Measurements from ENCODE around the gene BORCS5. TPM values are rescaled to one million over a fixed set of nuclear protein-coding genes. Genes with fewer than 3 reads are reported as not detected.

Gene BORCS5
- polyA plus RNA-seq, 2 of the 4 experiments (the other 2 are of a cell fraction) = 5.1 to 10.2 TPM

GRCh38 chr12:12473223-12473622, 116.3 kb downstream of the BORCS5 start:
- Histone ChIP-seq H3K4me3 (no peak overlapping the region), H3K9me3 (no peaks in the 10 kb centered on the region), H3K4me1 (no peaks in the 10 kb centered on the region), H3K4me2 (no peak overlapping the region), H3K27ac (no peak overlapping the region)
- 93% methylated on average over 4 of the region's 4 CpGs for WGBS (ENCODE audit: missing lambda C conversion rate)
- POLR2A ChIA-PET = no interaction called here
- FAIRE-seq (no peak), DNase-seq (ENCODE audit: low read depth in 1 of 2, low spot score in 1 of 2) (no peak), ATAC-seq (no peak; a peak in 1 of 6 replicates)
- CTCF ChIA-PET = interaction anchor here (1.2 to 1.7 kb wide), 2 partner anchors 32 to 184 kb away, joined by 4 to 6 read pairs; no protein-coding TSS in a partner anchor
- TF ChIP-seq SREBF2 (IDR thresholded peaks at IDR 0.05) (no peak), FOXS1 (CRISPR knock-in tag; IDR thresholded peaks at IDR 0.05) (no peak), TP53 (CRISPR knock-in tag; IDR thresholded peaks at IDR 0.05) (no peak), EP300 (IDR thresholded peaks at IDR 0.05) (no peak), PBX3 (IDR thresholded peaks at IDR 0.05) (no peak), MAX (IDR thresholded peaks at IDR 0.05) (no peak), RCOR1 (IDR thresholded peaks at IDR 0.05; ENCODE audit: low read depth, low read length) (no peak), ZFP36 (IDR thresholded peaks at IDR 0.05; ENCODE audit: borderline replicate concordance, partially characterized antibody) (no peak), CEBPB (IDR thresholded peaks at IDR 0.05) (no peak), CTCF (IDR thresholded peaks at IDR 0.05) (no peak), E2F6 (IDR thresholded peaks at IDR 0.05; ENCODE audit: borderline replicate concordance, low read depth) (no peak), FOSB (CRISPR knock-in tag; IDR thresholded peaks at IDR 0.05) (no peak)

- WGBS (ENCODE audit: missing lambda C conversion rate) = 90% methylated on average over 8 of the region's 8 CpGs
- no peak for ATAC-seq
- H3K27ac ChIP-seq = peak overlapping the region in 1 of 2 experiments; percentile 24; a peak in 1 of 6 replicates
- H3K9me3 ChIP-seq = no peaks in the 10 kb centered on the region
- FAIRE-seq = no peak
- no peak for DNase-seq (ENCODE audit: low read depth in 1 of 2, low spot score in 1 of 2)
- H3K4me2 ChIP-seq = no peak overlapping the region
- no peak for TF ChIP-seq CBX2 (IDR thresholded peaks at IDR 0.05; ENCODE audit: borderline replicate concordance, low read depth)
- no peak for TF ChIP-seq MAFK (IDR thresholded peaks at IDR 0.05; ENCODE audit: partially characterized antibody)
- no peak for TF ChIP-seq PHF8 (IDR thresholded peaks at IDR 0.05; ENCODE audit: borderline replicate concordance, low read depth)
- no peak for TF ChIP-seq JUN (IDR thresholded peaks at IDR 0.05)
- no peak for TF ChIP-seq ZFP36 (IDR thresholded peaks at IDR 0.05; ENCODE audit: borderline replicate concordance, partially characterized antibody)
- no peak for TF ChIP-seq ZSCAN20 (CRISPR knock-in tag; IDR thresholded peaks at IDR 0.05)
- TF ChIP-seq KDM5A (IDR thresholded peaks at IDR 0.05) = no peak
- TF ChIP-seq HDAC2 (IDR thresholded peaks at IDR 0.05) = no peak
- TF ChIP-seq ATOH8 (CRISPR knock-in tag; IDR thresholded peaks at IDR 0.05; ENCODE audit: low read depth) = no peak
- no peak for TF ChIP-seq KDM1A (IDR thresholded peaks at IDR 0.05; ENCODE audit: low read depth)
- no peak for TF ChIP-seq CHD4 (IDR thresholded peaks at IDR 0.05; ENCODE audit: borderline replicate concordance)
- TF ChIP-seq EP300 (IDR thresholded peaks at IDR 0.05) = no peak
- no peak for TF ChIP-seq MAX (IDR thresholded peaks at IDR 0.05)
- no peak for TF ChIP-seq RFX5 (IDR thresholded peaks at IDR 0.05)
- no peak for TF ChIP-seq POLR2AphosphoS2 (conservative IDR thresholded peaks at IDR 0.05; ENCODE audit: low read length)
- no peak for TF ChIP-seq HOXB13 (CRISPR knock-in tag; IDR thresholded peaks at IDR 0.05; ENCODE audit: low read depth)
- no peak for TF ChIP-seq RNF2 (IDR thresholded peaks at IDR 0.05; ENCODE audit: borderline replicate concordance, low read depth)
- no peak for TF ChIP-seq RCOR1 (IDR thresholded peaks at IDR 0.05; ENCODE audit: low read depth, low read length)
- CTCF ChIA-PET = interaction anchor here (0.7 to 1.7 kb wide), 3 partner anchors 9 to 31 kb away, joined by 3 to 6 read pairs (median 4); no protein-coding TSS in a partner anchor
- no peak overlapping the region for H3K4me3 ChIP-seq
- POLR2A ChIA-PET = no interaction called here
- no peaks in the 10 kb centered on the region for H3K4me1 ChIP-seq
These were observed 117.6 kb downstream of the BORCS5 start for GRCh38 chr12:12474471-12474928.
